Transverse colon (tissue), 4 donors: ENCODE measurements around the gene TMEFF1. TPM values are rescaled to one million over a fixed set of nuclear protein-coding genes. Genes with fewer than 3 reads are reported as not detected.

ENCODE experiments used
- DNase-seq: peaks from one replicate; pipeline ENCODE4 v3.0.0-alpha.2; 2019
- H3K27ac ChIP-seq, 4 donors: fragments of 200-600 bp; sonication (generic); 2 replicates each; pipeline ENCODE4 v1.5.1; 2016 to 2018; ENCODE audit warnings: inconsistent platforms in 4 of 4
- H3K27me3 ChIP-seq: fragments of 200-600 bp; sonication (generic); 2 replicates; pipeline ENCODE4 v1.5.1; 2017; ENCODE audit warnings: inconsistent platforms
- H3K36me3 ChIP-seq, 4 donors: fragments of 200-600 bp; sonication (generic); 2 replicates each; pipeline ENCODE4 v1.5.1; 2017 to 2019; ENCODE audit warnings: inconsistent platforms in 4 of 4
- H3K4me1 ChIP-seq, 4 donors: fragments of 200-600 bp; sonication (generic); 2 replicates each; pipeline ENCODE4 v1.5.1; 2017 to 2020; ENCODE audit warnings: inconsistent platforms in 4 of 4
- H3K4me3 ChIP-seq, 4 donors: fragments of 200-600 bp; sonication (generic); 1 replicate in 1 of 4; 2 replicates in 3 of 4; pipeline versions ENCODE4 v1.5.1 to v1.6.1; 2017 to 2019; ENCODE audit warnings: inconsistent platforms in 4 of 4
- H3K9me3 ChIP-seq, 2 donors: fragments of 200-600 bp; sonication (generic); 2 replicates each; pipeline ENCODE4 v1.5.1; 2017 to 2019; ENCODE audit warnings: inconsistent platforms in 2 of 2
- CTCF ChIP-seq, 5 experiments: fragments of 200-600 bp in 3 of 5; fragments of 450-650 bp in 2 of 5; sonication (generic) in 3 of 5; IDR thresholded peaks; 1 replicate in 2 of 5; 2 replicates in 3 of 5; pipeline ENCODE4 v1.5.1; 2016 to 2017; ENCODE audit warnings: antibody characterized with exemption in 5 of 5, inconsistent platforms in 3 of 5, mild to moderate bottlenecking in 2 of 5, moderate library complexity in 1 of 5
- EP300 ChIP-seq: sonication (generic); formaldehyde crosslinking; IDR thresholded peaks from one replicate; pipeline ENCODE4 v1.6.1; 2017; ENCODE audit warnings: antibody characterized with exemption, low read depth
- POLR2A ChIP-seq: fragments of 450-650 bp; IDR thresholded peaks from one replicate; pipeline ENCODE4 v1.6.1; 2016; ENCODE audit warnings: antibody characterized with exemption, mild to moderate bottlenecking, moderate library complexity
- POLR2AphosphoS5 ChIP-seq, 3 donors: sonication (generic); formaldehyde crosslinking; IDR thresholded peaks; one replicate each; pipeline ENCODE4 v1.6.1; 2016; ENCODE audit warnings: antibody characterized with exemption in 3 of 3
- WGBS, 2 donors: methylation state at CpG; one replicate each; pipeline ENCODE4 v1.1.5; 2018; ENCODE audit warnings: low coverage in 1 of 2; 5-methylcytosine and 5-hydroxymethylcytosine counted together
- in situ Hi-C, 4 donors: fragments of 200-750 bp; cut with MboI; loops; one replicate each; pipeline versions ENCODE4 v1.15.0 to v1.15.1; 2017; ENCODE audit warnings: low sequenced_read_pairs in 3 of 4, low pct_ligation_motif_present in 1 of 4, low pct_unique_long_range_greater_than_20kb in 1 of 4
- intact Hi-C: fragments of 100-400 bp; cut with DNase I; formaldehyde crosslinking; loops from one replicate; pipeline ENCODE4 v1.15.1; 2023; ENCODE audit warnings: low total_unique reads
- total RNA-seq, 4 donors: library from RNA; depleted of rRNA; stranded (reverse); fragments of >200 nt; gene quantifications; one replicate each; pipeline ENCODE4 v1.1.0, GENCODE V29; 2016

The TMEFF1 gene
- total RNA-seq, 4 donors from 2014 or later: not detected

- Histone ChIP-seq H3K27me3 (no peaks in the 10 kb centered on the region), H3K36me3 (no peaks in the 10 kb centered on the region), H3K9me3 (no peaks in the 10 kb centered on the region), H3K27ac (no peak overlapping the region), H3K4me1 (no peaks in the 10 kb centered on the region), H3K4me3 (no peak overlapping the region)
- intact Hi-C loops (no loop called here), in situ Hi-C loops (no loop called here)
- no peak for DNase-seq
- TF ChIP-seq EP300: no peak
- no peak for TF ChIP-seq CTCF (IDR thresholded peaks at IDR 0.05)
- TF ChIP-seq POLR2A: no peak
- no peak for TF ChIP-seq POLR2AphosphoS5 (IDR thresholded peaks at IDR 0.05)
- 86 to 91% methylated on average over 4 of the region's 4 CpGs for WGBS, 2 donors
Measured at GRCh38 chr9:100534401-100534800, 61.5 kb downstream of the TMEFF1 start.

- in situ Hi-C loops (no loop called here), intact Hi-C loops (no loop called here)
- no peaks in the 10 kb centered on the region for H3K27me3 ChIP-seq
- WGBS, 2 donors: 92% methylated on average over 11 of the region's 12 CpGs; no CpG with 5 or more reads in 1 of the 2 donors
- no peak overlapping the region for H3K4me3 ChIP-seq
- no peak overlapping the region for H3K27ac ChIP-seq
- H3K9me3 ChIP-seq: no peaks in the 10 kb centered on the region
- no peaks in the 10 kb centered on the region for H3K4me1 ChIP-seq
- DNase-seq: no peak
- TF ChIP-seq CTCF (IDR thresholded peaks at IDR 0.05) (no peak), POLR2A (no peak), EP300 (no peak), POLR2AphosphoS5 (IDR thresholded peaks at IDR 0.05) (no peak)
- H3K36me3 ChIP-seq: no peaks in the 10 kb centered on the region
Measured at GRCh38 chr9:100540327-100540726, 67.4 kb downstream of the TMEFF1 start.

GRCh38 chr9:100549048-100549447 is 76.1 kb downstream of the TMEFF1 start:
- Histone ChIP-seq H3K4me1 (no peaks in the 10 kb centered on the region), H3K27me3 (no peaks in the 10 kb centered on the region), H3K4me3 (no peak overlapping the region), H3K9me3 (no peaks in the 10 kb centered on the region), H3K27ac (no peak overlapping the region), H3K36me3 (no peaks in the 10 kb centered on the region)
- in situ Hi-C loops (no loop called here), intact Hi-C loops (no loop called here)
- no peak for DNase-seq
- TF ChIP-seq CTCF (IDR thresholded peaks at IDR 0.05): no peak
- TF ChIP-seq POLR2A: no peak
- no peak for TF ChIP-seq EP300
- no peak for TF ChIP-seq POLR2AphosphoS5 (IDR thresholded peaks at IDR 0.05)
- WGBS, 2 donors: 78 to 87% methylated on average over 4 to 5 of the region's 5 CpGs

- TF ChIP-seq POLR2A (no peak), CTCF (IDR thresholded peaks at IDR 0.05) (no peak), POLR2AphosphoS5 (IDR thresholded peaks at IDR 0.05) (no peak), EP300 (no peak)
Measured at GRCh38 chr9:100554935-100555401, 82.0 kb downstream of the TMEFF1 start.

More at GRCh38 chr9:100554935-100555401, 82.0 kb downstream of the TMEFF1 start:
- in situ Hi-C loops (no loop called here), intact Hi-C loops (no loop called here)
- no peaks in the 10 kb centered on the region for H3K36me3 ChIP-seq
- H3K27me3 ChIP-seq: no peaks in the 10 kb centered on the region
- no peak overlapping the region for H3K27ac ChIP-seq
- WGBS, 2 donors: 77 to 100% methylated on average over 1 to 2 of the region's 2 CpGs
- no peak for DNase-seq
- H3K9me3 ChIP-seq: no peaks in the 10 kb centered on the region
- H3K4me3 ChIP-seq: no peak overlapping the region
- no peaks in the 10 kb centered on the region for H3K4me1 ChIP-seq
